Vagina (tissue), 2 donors: ENCODE data around the gene DDX10.

Experiments used
- CTCF ChIP-seq, 3 experiments: fragments of 450-650 bp in 2 of 3; fragments of 200-600 bp in 1 of 3; sonication (generic) in 1 of 3; IDR thresholded peaks; one replicate each; pipeline ENCODE4 v1.5.1; 2017 to 2019; ENCODE audit warnings: antibody characterized with exemption in 3 of 3, mild to moderate bottlenecking in 2 of 3, moderate library complexity in 2 of 3
- POLR2A ChIP-seq, 2 donors: fragments of 450-650 bp; IDR thresholded peaks; one replicate each; pipeline ENCODE4 v1.6.1; 2017; ENCODE audit warnings: antibody characterized with exemption in 2 of 2, mild to moderate bottlenecking in 2 of 2, moderate library complexity in 2 of 2

GRCh38 chr11:108886005-108886659 lies 221.3 kb downstream of the DDX10 start:
- TF ChIP-seq CTCF (IDR thresholded peaks at IDR 0.05) (no peak), POLR2A (IDR thresholded peaks at IDR 0.05) (no peak)
